SH-SY5Y (cell line): ENCODE data around the gene ESCO1.

ENCODE experiments used
- GATA2 ChIP-seq: IDR thresholded peaks from 2 replicates; pipeline ENCODE4 v1.6.1; 2011; ENCODE audit warnings: mild to moderate bottlenecking, low read depth, low read length
- GATA3 ChIP-seq: IDR thresholded peaks from 2 replicates; pipeline ENCODE4 v1.6.1; 2011; ENCODE audit warnings: low read depth, mild to moderate bottlenecking, low read length, moderate library complexity

Gene ESCO1

DNA sequence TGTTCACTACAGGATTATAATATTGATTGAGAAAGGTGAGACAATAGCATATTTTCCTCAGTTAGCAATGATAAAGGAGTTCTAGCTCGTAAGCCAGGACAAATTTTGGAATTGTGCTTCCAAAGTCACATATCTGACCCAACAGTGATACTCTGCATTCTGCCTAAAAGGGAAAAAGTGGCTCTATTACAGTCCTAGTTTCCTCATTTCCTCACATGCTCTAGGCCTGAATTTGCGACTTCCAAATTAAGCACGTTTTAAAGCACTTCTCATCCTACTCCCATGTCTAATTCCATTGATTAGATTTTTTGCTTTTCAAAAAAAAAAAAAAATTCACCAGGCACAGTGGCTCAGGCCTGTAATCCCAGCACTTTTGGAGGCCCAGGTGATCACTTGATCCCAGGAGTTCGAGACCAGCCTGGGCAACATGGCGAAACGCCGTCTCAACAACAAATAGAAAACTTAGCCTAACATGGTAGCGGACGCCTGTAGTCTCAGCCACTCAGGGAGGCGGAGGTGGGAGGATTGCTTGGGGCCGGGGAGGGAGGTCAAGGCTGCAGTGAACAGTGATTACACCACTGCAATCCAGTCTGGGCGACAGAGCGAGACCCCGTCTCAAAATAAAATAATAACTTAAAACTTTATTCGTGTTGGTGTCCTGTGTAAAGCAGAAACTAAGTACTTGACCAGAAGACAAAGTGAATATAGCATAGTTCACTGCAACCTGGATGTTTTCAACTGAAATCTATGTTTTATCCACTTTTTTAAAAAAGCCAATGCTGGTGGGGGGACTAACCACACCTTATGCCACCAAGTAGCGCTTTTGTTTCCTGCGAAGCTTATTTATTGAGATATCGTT is 1.5 kb downstream of the ESCO1 start:
- TF ChIP-seq GATA2, result no peak
- no peak for TF ChIP-seq GATA3

DNA sequence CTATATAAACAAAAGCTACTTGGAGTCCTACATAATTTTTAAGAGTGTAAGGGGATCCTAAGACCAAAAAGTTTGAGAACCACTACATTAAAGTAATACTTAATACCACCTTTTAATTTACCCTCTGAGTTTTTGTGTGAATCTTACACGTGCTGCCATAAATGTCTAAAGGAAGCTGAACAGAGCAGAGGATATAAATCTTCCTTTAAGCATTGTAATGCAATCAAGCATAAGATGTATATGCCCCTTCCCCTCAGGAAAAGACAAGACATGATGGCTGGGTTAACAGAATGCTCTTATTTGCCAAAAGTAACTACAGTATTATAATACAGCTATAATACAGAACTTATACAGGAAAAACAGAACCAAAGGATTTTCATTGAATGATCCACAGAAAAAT is 2.9 kb downstream of the ESCO1 start:
- TF ChIP-seq GATA2 (no peak), GATA3 (no peak)

DNA sequence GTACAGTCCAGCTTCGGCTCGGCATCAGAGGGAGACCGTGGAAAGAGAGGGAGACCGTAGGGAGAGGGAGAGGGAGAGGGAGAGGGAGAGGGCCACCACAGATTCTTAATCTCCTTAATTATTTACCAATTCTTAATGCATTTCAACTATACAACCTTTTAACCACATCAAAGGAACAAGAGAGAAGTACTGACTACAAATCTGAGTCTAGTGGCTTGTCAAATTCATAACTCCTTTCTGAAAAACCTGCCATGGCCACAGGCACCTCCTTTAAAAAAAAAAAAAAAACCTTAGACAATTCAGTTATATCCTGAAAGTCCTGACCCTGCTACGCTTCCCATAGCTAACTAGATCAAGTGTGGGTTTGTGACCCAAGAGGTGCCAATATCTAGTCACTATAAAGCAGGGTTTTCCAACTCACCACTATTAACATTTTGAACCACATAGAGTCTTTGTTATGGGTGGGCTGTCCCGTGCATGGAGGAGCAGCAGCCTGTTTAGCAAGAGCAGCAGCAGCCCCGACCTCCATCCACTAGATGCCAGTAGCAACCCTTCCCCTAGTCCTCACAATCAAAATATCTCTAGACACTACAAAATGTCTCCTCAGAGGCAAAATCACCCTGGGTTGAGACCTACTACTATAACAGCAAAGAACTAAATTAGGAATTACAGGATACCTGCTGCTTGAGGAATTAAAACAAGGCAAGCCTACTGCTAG is 6.8 kb downstream of the ESCO1 start:
- TF ChIP-seq GATA2 (no peak), GATA3 (no peak)

DNA sequence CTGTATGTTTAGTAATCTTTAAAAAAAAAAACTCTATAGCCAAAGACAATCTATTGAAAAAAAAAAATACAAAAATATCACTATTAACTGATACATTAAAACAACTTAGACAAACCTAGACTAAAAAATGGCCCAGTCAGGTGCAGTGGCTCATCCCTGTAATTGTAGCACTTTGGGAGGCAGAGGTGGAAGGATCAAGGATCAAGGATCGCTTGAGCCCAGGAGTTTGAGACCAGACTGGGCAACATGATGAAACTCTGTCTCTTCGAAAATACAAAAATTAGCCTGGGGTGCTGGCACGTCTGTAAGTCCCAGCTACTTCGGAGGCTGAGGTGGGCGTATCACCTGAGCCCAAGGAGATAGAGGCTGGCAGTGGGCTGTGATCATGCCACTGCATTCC is 16.1 kb downstream of the ESCO1 start:
- TF ChIP-seq GATA3 (no peak), GATA2 (no peak)

DNA sequence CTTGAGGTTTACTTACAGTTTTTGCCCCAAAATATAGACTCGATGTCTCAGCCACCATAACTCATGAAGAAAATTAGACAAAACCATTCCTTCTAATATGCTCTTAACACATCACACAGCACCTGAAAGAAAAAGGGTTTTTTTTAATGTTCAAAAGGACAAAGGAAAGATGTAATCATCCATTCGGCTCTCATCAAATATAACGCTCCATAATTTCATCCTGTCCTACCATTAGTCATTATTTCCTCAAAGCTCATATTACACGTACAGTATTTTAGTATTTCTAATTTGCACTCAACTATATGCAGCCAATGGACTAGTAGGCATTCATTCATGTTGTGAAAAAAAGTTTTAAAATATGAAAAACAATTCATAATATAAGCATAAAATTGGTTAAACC is 24.8 kb downstream of the ESCO1 start:
- no peak for TF ChIP-seq GATA2
- no peak for TF ChIP-seq GATA3

DNA sequence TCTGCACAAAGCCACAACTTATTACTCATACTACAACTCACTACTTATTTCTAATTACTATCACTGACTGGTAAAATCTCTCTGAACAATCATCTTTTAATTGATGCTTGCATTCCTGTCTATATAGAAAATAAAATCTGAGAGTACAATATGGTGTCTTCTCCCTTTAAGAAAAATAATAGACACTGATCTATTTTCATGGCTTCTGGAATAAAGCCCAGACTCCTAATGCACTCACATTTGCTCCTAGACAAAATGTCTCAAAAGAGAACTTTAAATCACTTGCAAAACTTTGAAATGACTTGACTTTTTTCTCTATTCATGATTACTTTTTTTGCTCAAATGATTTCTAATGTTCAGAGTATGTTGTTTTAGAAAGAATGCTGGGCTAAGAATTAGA is 28.7 kb downstream of the ESCO1 start:
- TF ChIP-seq GATA2, result no peak
- no peak for TF ChIP-seq GATA3

DNA sequence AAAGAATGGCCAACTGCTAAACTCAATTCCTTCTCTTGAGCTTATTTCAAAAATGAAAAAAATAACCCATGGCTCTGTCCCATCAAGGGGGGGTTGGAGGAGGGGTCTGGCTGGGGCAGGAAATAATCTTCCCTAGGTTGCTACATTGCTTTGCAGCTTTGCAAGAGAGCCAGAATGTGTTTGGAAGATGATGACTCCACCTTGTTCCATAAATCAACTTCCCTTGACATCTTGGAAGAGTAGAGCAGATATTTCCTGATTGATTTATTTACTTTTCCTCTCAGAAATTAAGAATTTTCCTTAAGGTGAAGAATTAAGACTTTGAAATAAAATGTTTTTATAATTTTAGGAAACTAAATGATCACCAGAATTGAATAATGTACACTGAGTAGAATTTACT is 41.3 kb downstream of the ESCO1 start:
- no peak for TF ChIP-seq GATA3
- no peak for TF ChIP-seq GATA2

DNA sequence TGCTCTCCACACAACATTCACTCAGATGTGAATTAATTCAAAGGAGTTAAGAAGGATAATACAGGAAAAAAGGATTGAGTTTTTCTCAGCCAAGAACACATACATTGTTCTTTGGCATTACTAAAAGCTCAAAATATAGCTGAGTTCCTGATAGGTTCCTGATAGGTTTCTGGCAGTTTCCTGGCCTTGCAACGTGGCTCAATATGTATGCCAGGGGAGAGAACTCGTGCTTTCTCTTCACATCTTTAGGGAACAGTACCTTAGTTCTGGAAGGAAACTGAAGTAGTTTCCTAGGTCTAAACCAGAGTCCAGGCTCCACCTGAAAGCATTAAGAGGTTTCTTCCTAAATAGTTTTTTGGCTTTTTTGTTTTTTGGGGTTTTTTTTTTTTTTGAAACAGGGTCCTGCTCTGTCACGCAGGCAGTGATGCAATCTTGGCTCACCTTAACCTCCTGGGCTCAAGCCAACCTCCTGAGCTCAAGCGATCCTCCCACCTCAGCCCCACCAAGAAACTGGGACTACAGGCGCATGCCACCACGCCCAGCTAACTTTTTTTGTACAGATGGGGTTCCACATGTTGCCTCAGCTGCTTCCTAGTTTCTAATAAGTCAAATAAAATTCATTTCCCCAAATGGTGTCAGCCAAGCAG is 42.8 kb downstream of the ESCO1 start:
- TF ChIP-seq GATA2, result no peak
- TF ChIP-seq GATA3, result no peak

DNA sequence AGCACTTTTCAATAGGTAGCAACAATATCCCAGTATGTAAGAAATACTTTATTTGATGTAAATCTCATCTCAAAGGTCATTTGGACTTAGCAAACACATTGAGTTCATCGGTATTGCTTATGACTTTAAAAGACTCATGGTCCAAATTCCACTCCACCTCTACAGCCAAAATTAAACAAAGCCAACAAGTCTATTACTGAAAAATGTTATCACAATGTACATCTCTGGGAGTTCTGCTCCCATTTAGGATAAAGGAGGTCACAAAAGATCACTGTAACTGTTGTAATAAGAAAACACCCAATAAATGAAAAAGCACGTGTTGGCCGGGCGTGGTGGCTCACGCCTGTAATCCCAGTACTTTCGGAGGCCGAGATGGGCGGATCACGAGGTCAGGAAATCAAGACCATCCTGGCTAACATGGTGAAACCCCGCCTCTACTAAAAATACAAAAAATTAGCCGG is 50.0 kb downstream of the ESCO1 start:
- TF ChIP-seq GATA2 (no peak), GATA3 (no peak)

DNA sequence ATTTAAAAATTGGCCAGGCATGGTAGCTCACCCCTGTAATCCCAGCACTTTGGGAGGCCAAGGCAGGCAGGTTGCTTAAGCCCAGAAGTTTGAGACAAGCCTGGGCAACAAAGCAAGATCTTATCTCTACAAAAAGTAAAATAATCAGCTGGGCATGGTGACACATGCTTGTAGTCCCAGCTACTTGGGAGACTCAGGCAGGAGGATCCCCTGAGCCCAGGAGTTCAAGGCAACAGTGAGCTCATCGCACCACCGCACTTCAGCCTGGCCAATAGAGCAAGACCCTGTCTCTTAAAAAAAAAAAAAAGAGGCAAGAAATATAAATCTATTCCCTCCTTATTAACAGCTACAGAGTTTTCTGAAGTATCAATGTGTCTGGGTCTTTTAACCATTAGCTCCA is 51.9 kb downstream of the ESCO1 start:
- TF ChIP-seq GATA3 (no peak), GATA2 (no peak)

DNA sequence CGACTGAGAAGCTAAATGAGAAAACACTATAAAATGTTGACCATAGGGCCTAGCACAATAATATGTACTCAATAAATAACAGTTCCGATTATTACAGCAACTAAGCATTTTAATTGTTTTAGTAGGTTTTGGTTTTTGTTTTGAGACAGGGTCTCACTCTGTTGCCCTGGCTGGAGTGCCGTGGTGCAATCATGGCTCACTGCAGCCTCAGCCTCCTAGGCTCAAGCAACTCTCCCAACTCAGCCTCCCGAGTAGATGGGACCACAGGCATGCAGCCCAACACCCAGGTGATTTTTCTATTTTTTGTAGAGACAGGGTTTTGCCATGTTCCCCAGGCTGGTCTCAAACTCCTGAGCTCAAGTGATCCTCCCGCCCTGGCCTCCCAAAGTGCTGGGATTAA is 54.1 kb downstream of the ESCO1 start:
- TF ChIP-seq GATA3, result no peak
- TF ChIP-seq GATA2, result no peak

DNA sequence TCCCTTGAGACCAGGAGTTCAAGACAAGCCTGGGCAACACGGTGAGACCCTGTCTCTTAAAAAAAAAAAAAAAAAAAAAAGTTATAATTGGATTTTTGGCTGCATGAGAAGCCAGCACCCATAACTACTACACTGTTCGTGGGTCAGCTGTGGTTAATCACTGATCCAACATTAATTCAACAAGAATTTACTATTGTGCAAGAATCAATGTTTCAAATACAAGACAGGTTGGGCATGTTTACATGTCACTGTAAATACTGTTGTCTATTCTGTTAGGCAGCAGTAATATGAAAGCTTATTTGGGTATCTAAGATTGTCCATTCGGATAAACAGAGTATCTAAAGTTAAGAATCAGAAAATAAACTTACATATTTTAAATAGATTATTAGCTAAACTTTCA is 62.3 kb downstream of the ESCO1 start:
- no peak for TF ChIP-seq GATA2
- no peak for TF ChIP-seq GATA3

DNA sequence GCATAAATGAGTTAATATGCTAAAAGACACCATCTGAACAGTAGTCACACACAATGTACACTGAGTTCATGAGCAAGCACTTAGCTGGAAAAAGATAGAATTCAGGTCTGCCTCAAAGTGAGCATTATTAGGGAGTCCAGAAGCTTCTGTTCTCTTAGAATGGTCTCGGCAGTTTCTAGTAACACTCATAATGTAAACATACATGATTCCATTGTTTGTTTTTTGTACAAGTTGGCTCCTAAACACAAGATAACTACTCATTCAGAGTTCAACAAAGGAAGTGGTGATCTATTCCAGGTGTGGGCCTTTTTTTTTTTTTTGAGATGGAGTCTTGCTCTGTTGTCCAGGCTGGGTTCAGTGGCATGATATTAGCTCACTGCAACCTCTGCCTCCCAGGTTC is 66.2 kb downstream of the ESCO1 start:
- no peak for TF ChIP-seq GATA3
- TF ChIP-seq GATA2, result no peak

DNA sequence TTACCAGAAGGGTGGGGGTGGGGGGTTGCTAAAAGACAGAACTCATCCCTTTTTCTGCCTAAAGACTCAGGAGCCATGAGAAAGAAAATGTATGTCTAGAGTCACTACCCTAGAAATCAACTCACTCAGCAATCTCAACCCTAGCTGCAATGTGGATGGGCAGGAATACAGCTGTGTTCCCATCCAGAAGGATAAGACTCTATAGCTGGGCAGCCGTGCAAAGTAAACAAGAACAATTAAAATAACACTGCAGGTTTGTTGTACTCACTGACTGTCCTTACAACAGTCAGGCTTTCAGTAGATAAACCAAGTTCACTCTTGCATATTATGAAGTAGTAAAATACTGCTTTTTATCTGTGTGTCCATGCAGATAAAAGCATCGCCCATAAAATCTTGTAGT is 74.0 kb downstream of the ESCO1 start:
- TF ChIP-seq GATA3 (no peak), GATA2 (no peak)
